Thyroid gland (tissue), 4 donors: Measurements from ENCODE around the gene STYX.

Experiments used
- POLR2A ChIP-seq, 2 donors: fragments of 450-650 bp; IDR thresholded peaks; one replicate each; pipeline ENCODE4 v1.6.1; 2017; ENCODE audit warnings: antibody characterized with exemption in 2 of 2, mild to moderate bottlenecking in 2 of 2, moderate library complexity in 1 of 2
- TF ChIP-seq, protein P1 (sequence below), 6 experiments: fragments of 200-600 bp in 3 of 6; fragments of 450-650 bp in 3 of 6; sonication (generic) in 3 of 6; IDR thresholded peaks; one replicate each; pipeline ENCODE4 v1.5.1; 2016 to 2019; ENCODE audit warnings: antibody characterized with exemption in 6 of 6, mild to moderate bottlenecking in 2 of 6, inconsistent platforms in 1 of 6, moderate library complexity in 1 of 6

DNA sequence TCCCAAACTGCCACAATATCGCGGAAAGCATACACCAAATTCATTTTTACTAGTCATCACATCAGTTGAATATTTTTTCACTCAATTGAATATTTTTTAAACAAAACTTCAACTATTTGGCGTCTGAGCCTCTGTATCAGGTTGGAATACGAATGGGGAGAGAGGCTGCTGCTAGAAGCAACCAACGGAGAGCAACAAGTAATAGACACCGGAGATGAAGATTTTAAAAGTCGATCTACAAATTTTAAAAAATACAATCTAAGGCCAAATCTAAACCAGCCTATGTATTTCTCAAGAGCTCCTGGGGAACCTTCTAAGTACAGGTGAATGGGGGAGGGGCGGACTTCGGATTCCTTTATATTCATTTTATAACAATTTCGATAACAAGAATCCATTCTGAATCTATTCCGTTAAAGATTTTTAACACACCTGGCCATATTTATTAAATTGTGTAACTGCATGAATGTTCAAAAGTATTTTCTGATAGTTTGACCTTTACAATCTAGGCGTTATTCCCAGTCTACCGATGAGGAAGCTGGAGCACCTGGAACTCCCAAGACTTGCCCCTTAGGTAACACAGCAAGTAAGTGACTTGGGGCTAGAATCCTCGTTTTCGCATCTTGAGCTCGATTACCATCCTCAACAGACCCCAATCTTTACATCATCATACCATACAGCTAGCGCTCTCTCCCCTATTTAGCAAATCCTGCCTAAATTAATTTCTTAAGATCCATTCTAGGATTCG, 60.2 kb downstream of the STYX start:
- TF ChIP-seq, protein P1, sequence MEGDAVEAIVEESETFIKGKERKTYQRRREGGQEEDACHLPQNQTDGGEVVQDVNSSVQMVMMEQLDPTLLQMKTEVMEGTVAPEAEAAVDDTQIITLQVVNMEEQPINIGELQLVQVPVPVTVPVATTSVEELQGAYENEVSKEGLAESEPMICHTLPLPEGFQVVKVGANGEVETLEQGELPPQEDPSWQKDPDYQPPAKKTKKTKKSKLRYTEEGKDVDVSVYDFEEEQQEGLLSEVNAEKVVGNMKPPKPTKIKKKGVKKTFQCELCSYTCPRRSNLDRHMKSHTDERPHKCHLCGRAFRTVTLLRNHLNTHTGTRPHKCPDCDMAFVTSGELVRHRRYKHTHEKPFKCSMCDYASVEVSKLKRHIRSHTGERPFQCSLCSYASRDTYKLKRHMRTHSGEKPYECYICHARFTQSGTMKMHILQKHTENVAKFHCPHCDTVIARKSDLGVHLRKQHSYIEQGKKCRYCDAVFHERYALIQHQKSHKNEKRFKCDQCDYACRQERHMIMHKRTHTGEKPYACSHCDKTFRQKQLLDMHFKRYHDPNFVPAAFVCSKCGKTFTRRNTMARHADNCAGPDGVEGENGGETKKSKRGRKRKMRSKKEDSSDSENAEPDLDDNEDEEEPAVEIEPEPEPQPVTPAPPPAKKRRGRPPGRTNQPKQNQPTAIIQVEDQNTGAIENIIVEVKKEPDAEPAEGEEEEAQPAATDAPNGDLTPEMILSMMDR (IDR thresholded peaks at IDR 0.05) = no peak
- no peak for TF ChIP-seq POLR2A (IDR thresholded peaks at IDR 0.05)
